ENCODE results near the gene TRIM22.
"Not testable (repeated sequence)": the region's sequence is repeated elsewhere in the genome, so short reads cannot be mapped to it uniquely, and the experiment has no call there.

The TRIM22 gene

GRCh38 chr11:5686426-5686825 lies 3.2 kb upstream of the TRIM22 start:
- POLR2A ChIA-PET: no interaction called here
- no peak for DNase-seq (ENCODE audit: extremely low spot score)
- CTCF ChIA-PET: no interaction called here
- TF ChIP-seq BHLHE40 (IDR thresholded peaks at IDR 0.05; ENCODE audit: borderline replicate concordance) (no peak), TARDBP (IDR thresholded peaks at IDR 0.05) (no peak), ARNT (IDR thresholded peaks at IDR 0.05) (no peak), FOXK2 (IDR thresholded peaks at IDR 0.05) (no peak), CTBP1 (IDR thresholded peaks at IDR 0.05; ENCODE audit: borderline replicate concordance) (no peak), SP1 (IDR thresholded peaks at IDR 0.05) (no peak), LEF1 (IDR thresholded peaks at IDR 0.05; ENCODE audit: borderline replicate concordance) (no peak)

GRCh38 chr11:5688482-5688881 lies 1.1 kb upstream of the TRIM22 start:
- TF ChIP-seq PKNOX1 (IDR thresholded peaks at IDR 0.05): no peak
- no peak for TF ChIP-seq ELF4 (IDR thresholded peaks at IDR 0.05)
- no peak for TF ChIP-seq ZNF384 (IDR thresholded peaks at IDR 0.05)
- TF ChIP-seq NFRKB (IDR thresholded peaks at IDR 0.05): no peak
- TF ChIP-seq SP1 (IDR thresholded peaks at IDR 0.05): no peak
- no peak for TF ChIP-seq TARDBP (IDR thresholded peaks at IDR 0.05)
- TF ChIP-seq SUZ12 (IDR thresholded peaks at IDR 0.05): no peak
- TF ChIP-seq FOXA1 (IDR thresholded peaks at IDR 0.05): no peak
- no peak for TF ChIP-seq BHLHE40 (IDR thresholded peaks at IDR 0.05; ENCODE audit: borderline replicate concordance)
- no peak for TF ChIP-seq FOXM1 (IDR thresholded peaks at IDR 0.05; ENCODE audit: borderline replicate concordance)
- no peak for TF ChIP-seq CTBP1 (IDR thresholded peaks at IDR 0.05; ENCODE audit: borderline replicate concordance)
- TF ChIP-seq L3MBTL2 (conservative IDR thresholded peaks at IDR 0.05): no peak
- no peak for TF ChIP-seq LEF1 (IDR thresholded peaks at IDR 0.05; ENCODE audit: borderline replicate concordance)
- TF ChIP-seq HDGF (IDR thresholded peaks at IDR 0.05; ENCODE audit: borderline replicate concordance): no peak
- ChIA-PET POLR2A (no interaction called here), CTCF (no interaction called here)
- DNase-seq (ENCODE audit: extremely low spot score): no peak

- DNase-seq (ENCODE audit: extremely low spot score): no peak
- ChIA-PET CTCF (no interaction called here), POLR2A (no interaction called here)
- TF ChIP-seq SP1 (IDR thresholded peaks at IDR 0.05): no peak
- TF ChIP-seq TARDBP (IDR thresholded peaks at IDR 0.05): no peak
- TF ChIP-seq FOXK2 (IDR thresholded peaks at IDR 0.05): no peak
- no peak for TF ChIP-seq PKNOX1 (IDR thresholded peaks at IDR 0.05)
- TF ChIP-seq SUZ12 (IDR thresholded peaks at IDR 0.05): no peak
- no peak for TF ChIP-seq CTBP1 (IDR thresholded peaks at IDR 0.05; ENCODE audit: borderline replicate concordance)
- no peak for TF ChIP-seq HDGF (IDR thresholded peaks at IDR 0.05; ENCODE audit: borderline replicate concordance)
- no peak for TF ChIP-seq ELF4 (IDR thresholded peaks at IDR 0.05)
- TF ChIP-seq BHLHE40 (IDR thresholded peaks at IDR 0.05; ENCODE audit: borderline replicate concordance): no peak
- no peak for TF ChIP-seq LEF1 (IDR thresholded peaks at IDR 0.05; ENCODE audit: borderline replicate concordance)
- TF ChIP-seq FOXA1 (IDR thresholded peaks at IDR 0.05): no peak
Measured at GRCh38 chr11:5690216-5690615, 626 bp downstream of the TRIM22 start.

GRCh38 chr11:5690736-5691135 lies 1.1 kb downstream of the TRIM22 start:
- CTCF ChIA-PET: no interaction called here
- TF ChIP-seq NFRKB (IDR thresholded peaks at IDR 0.05): no peak
- no peak for TF ChIP-seq FOXK2 (IDR thresholded peaks at IDR 0.05)
- TF ChIP-seq SP1 (IDR thresholded peaks at IDR 0.05): no peak
- TF ChIP-seq CTBP1 (IDR thresholded peaks at IDR 0.05; ENCODE audit: borderline replicate concordance): no peak
- no peak for TF ChIP-seq FOXM1 (IDR thresholded peaks at IDR 0.05; ENCODE audit: borderline replicate concordance)
- TF ChIP-seq ZNF384 (IDR thresholded peaks at IDR 0.05): no peak
- no peak for TF ChIP-seq FOXA1 (IDR thresholded peaks at IDR 0.05)
- no peak for DNase-seq (ENCODE audit: extremely low spot score)
- POLR2A ChIA-PET: no interaction called here

GRCh38 chr11:5691238-5691963 lies 1.8 kb downstream of the TRIM22 start:
- POLR2A ChIA-PET; CTCF ChIA-PET; DNase-seq (ENCODE audit: extremely low spot score): not testable (repeated sequence)

GRCh38 chr11:5691964-5692361 lies 2.4 kb downstream of the TRIM22 start:
- ChIA-PET CTCF (no interaction called here), POLR2A (no interaction called here)
- TF ChIP-seq ZNF384 (IDR thresholded peaks at IDR 0.05) (no peak), FOXK2 (IDR thresholded peaks at IDR 0.05) (no peak), CTBP1 (IDR thresholded peaks at IDR 0.05; ENCODE audit: borderline replicate concordance) (no peak), FOXA1 (IDR thresholded peaks at IDR 0.05) (no peak), L3MBTL2 (conservative IDR thresholded peaks at IDR 0.05) (no peak), ARNT (IDR thresholded peaks at IDR 0.05) (no peak), LEF1 (IDR thresholded peaks at IDR 0.05; ENCODE audit: borderline replicate concordance) (no peak), BHLHE40 (IDR thresholded peaks at IDR 0.05; ENCODE audit: borderline replicate concordance) (no peak), SP1 (IDR thresholded peaks at IDR 0.05) (no peak), SUZ12 (IDR thresholded peaks at IDR 0.05) (no peak), PKNOX1 (IDR thresholded peaks at IDR 0.05) (no peak), ELF4 (IDR thresholded peaks at IDR 0.05) (no peak), HDGF (IDR thresholded peaks at IDR 0.05; ENCODE audit: borderline replicate concordance) (no peak)
- DNase-seq (ENCODE audit: extremely low spot score): no peak

GRCh38 chr11:5694642-5695041 lies 5.1 kb downstream of the TRIM22 start:
- DNase-seq (ENCODE audit: extremely low spot score): no peak
- CTCF ChIA-PET: no interaction called here
- TF ChIP-seq PKNOX1 (IDR thresholded peaks at IDR 0.05): no peak
- TF ChIP-seq BHLHE40 (IDR thresholded peaks at IDR 0.05; ENCODE audit: borderline replicate concordance): no peak
- no peak for TF ChIP-seq L3MBTL2 (conservative IDR thresholded peaks at IDR 0.05)
- TF ChIP-seq ARNT (IDR thresholded peaks at IDR 0.05): no peak
- TF ChIP-seq SP1 (IDR thresholded peaks at IDR 0.05): no peak
- no peak for TF ChIP-seq LEF1 (IDR thresholded peaks at IDR 0.05; ENCODE audit: borderline replicate concordance)
- TF ChIP-seq FOXA1 (IDR thresholded peaks at IDR 0.05): no peak
- POLR2A ChIA-PET: no interaction called here

Measured in HEK293T (cell line).